Measurements from ENCODE around the gene HOPX. TPM values are rescaled to one million over a fixed set of nuclear protein-coding genes. Genes with fewer than 3 reads are reported as not detected.
"Not testable (repeated sequence)": the region's sequence is repeated elsewhere in the genome, so short reads cannot be mapped to it uniquely, and the experiment has no call there.

Gene HOPX
- total RNA-seq, 1 experiment from 2014 or later: 0.92 TPM

GRCh38 chr4:56688094-56688647 is 7.1 kb upstream of the HOPX start:
- no peak for DNase-seq (ENCODE audit: low read depth)

GRCh38 chr4:56686537-56687231 is 5.6 kb upstream of the HOPX start:
- no peak for DNase-seq (ENCODE audit: low read depth)

- peak; percentile 72 for DNase-seq (ENCODE audit: low read depth)
These were observed 3.4 kb upstream of the HOPX start for GRCh38 chr4:56684320-56685050.

- no peak for DNase-seq (ENCODE audit: low read depth)
These were observed 2.4 kb upstream of the HOPX start for GRCh38 chr4:56683455-56683854.

- DNase-seq (ENCODE audit: low read depth): no peak
These were observed 893 bp upstream of the HOPX start for GRCh38 chr4:56681853-56682525.

- no peak for DNase-seq (ENCODE audit: low read depth)
These were observed 830 bp downstream of the HOPX start for GRCh38 chr4:56680266-56680665.

GRCh38 chr4:56677711-56678110 is 3.4 kb downstream of the HOPX start:
- no peak for DNase-seq (ENCODE audit: low read depth)

GRCh38 chr4:56674984-56675383 is 6.1 kb downstream of the HOPX start:
- peak; percentile 68 for DNase-seq (ENCODE audit: low read depth)

- DNase-seq (ENCODE audit: low read depth): no peak
These were observed 9.2 kb downstream of the HOPX start for GRCh38 chr4:56671860-56672259.

- no peak for DNase-seq (ENCODE audit: low read depth)
These were observed 9.7 kb downstream of the HOPX start for GRCh38 chr4:56671373-56671772.

- no peak for DNase-seq (ENCODE audit: low read depth)
These were observed 12.8 kb downstream of the HOPX start for GRCh38 chr4:56668267-56668666.

- DNase-seq (ENCODE audit: low read depth): not testable (repeated sequence)
These were observed 13.7 kb downstream of the HOPX start for GRCh38 chr4:56667396-56667795.

GRCh38 chr4:56666279-56666678 is 14.8 kb downstream of the HOPX start:
- DNase-seq (ENCODE audit: low read depth): no peak

- DNase-seq (ENCODE audit: low read depth): no peak
These were observed 15.3 kb downstream of the HOPX start for GRCh38 chr4:56665781-56666180.

GRCh38 chr4:56662782-56663468 is 18.2 kb downstream of the HOPX start:
- no peak for DNase-seq (ENCODE audit: low read depth)

- no peak for DNase-seq (ENCODE audit: low read depth)
These were observed 21.1 kb downstream of the HOPX start for GRCh38 chr4:56659946-56660345.

- peak; percentile 60 for DNase-seq (ENCODE audit: low read depth)
These were observed 22.6 kb downstream of the HOPX start for GRCh38 chr4:56658528-56658927.

GRCh38 chr4:56657818-56658217 is 23.3 kb downstream of the HOPX start:
- no peak for DNase-seq (ENCODE audit: low read depth)

- DNase-seq (ENCODE audit: low read depth): no peak
These were observed 24.0 kb downstream of the HOPX start for GRCh38 chr4:56657128-56657527.

- DNase-seq (ENCODE audit: low read depth): no peak
These were observed 24.8 kb downstream of the HOPX start for GRCh38 chr4:56656346-56656643.

- DNase-seq (ENCODE audit: low read depth): no peak
These were observed 25.3 kb downstream of the HOPX start for GRCh38 chr4:56655627-56656345.
